ENCODE results near the gene TRAFD1.

GRCh38 chr12:112185093-112185923, 59.9 kb downstream of the TRAFD1 start:
- no peak for TF ChIP-seq POLR2A (IDR thresholded peaks at IDR 0.05)
- TF ChIP-seq CTCF (IDR thresholded peaks at IDR 0.05), result no peak

All from suprapubic skin (tissue), 3 donors.